HCT116 (cell line): ENCODE measurements around the gene CCDC40. TPM values are rescaled to one million over a fixed set of nuclear protein-coding genes. Genes with fewer than 3 reads are reported as not detected.

Experiments
- ATAC-seq: fragments of 200-7000 bp; cut with Tn5 transposase; 2 replicates; pipeline ENCODE4 v1.9.1; 2020; ENCODE audit warnings: mild to moderate bottlenecking, moderate library complexity
- BruUV-seq: library from RNA; stranded (reverse); fragments of 400-500 nt; replicated peaks from 2 replicates; lab custom pipeline; 2021; lab: Mats Ljungman, UMichigan
- CTCF ChIA-PET: fragments of 300-600 bp; sonication (Branson Sonifier 250); formaldehyde crosslinking; loops from one replicate; lab custom pipeline; 2021; ENCODE audit warnings: antibody characterized with exemption; lab: Charles Lee
- POLR2A ChIA-PET: fragments of 300-600, 350-600 bp; sonication (Branson Sonifier 250); formaldehyde crosslinking; loops from one replicate; lab custom pipeline; 2021; ENCODE audit warnings: antibody characterized with exemption; lab: Charles Lee
- RAD21 ChIA-PET, 2 experiments: fragments of 300-600 bp; sonication (Branson Sonifier 250); formaldehyde crosslinking; loops; one replicate each; lab custom pipeline; 2023; ENCODE audit warnings: low total read pairs in 2 of 2; ENCODE audit not compliant: uncharacterized antibody in 2 of 2, unreplicated experiment in 2 of 2, low non-redundant PET in 1 of 2; lab: Charles Lee
- DNase-seq: peaks from one replicate; pipeline ENCODE4 v3.0.0-alpha.2; 2010; ENCODE audit warnings: low read depth, low spot score
- H2AFZ ChIP-seq: fragments of 200-600 bp; shearing (Covaris generic), sonication (generic); 2 replicates; pipeline ENCODE4 v1.6.1; 2017; ENCODE audit warnings: low read depth, mixed run types, mixed read lengths, antibody characterized with exemption, low read length; ENCODE audit not compliant: poor library complexity, severe bottlenecking
- H3K27ac ChIP-seq: 2 replicates; pipeline ENCODE4 v1.5.1; 2012; ENCODE audit warnings: low read depth, low read length
- H3K27me3 ChIP-seq: fragments of 200-600 bp; sonication (generic); 2 replicates; pipeline ENCODE4 v1.6.1; 2016; ENCODE audit warnings: mixed run types, low read length, mixed read lengths; ENCODE audit not compliant: insufficient read depth
- H3K36me3 ChIP-seq, 2 experiments: fragments of 200-500 bp in 1 of 2; fragments of 200-600 bp in 1 of 2; sonication (Bioruptor generic) in 1 of 2; sonication (generic) in 1 of 2; 2 replicates each; pipeline versions ENCODE4 v1.5.1 to v1.6.1; 2014 to 2016; ENCODE audit warnings: low read length in 2 of 2, inconsistent platforms in 1 of 2, mixed read lengths in 1 of 2, mixed run types in 1 of 2; ENCODE audit not compliant: insufficient read depth in 2 of 2, control insufficient read depth in 1 of 2
- H3K4me1 ChIP-seq, 2 experiments: fragments of 200-600 bp in 1 of 2; sonication (generic) in 1 of 2; 2 replicates each; pipeline versions ENCODE4 v1.5.1 to v1.6.1; 2012 to 2017; ENCODE audit warnings: low read length in 2 of 2, inconsistent platforms in 1 of 2, mild to moderate bottlenecking in 1 of 2, mixed read lengths in 1 of 2, mixed run types in 1 of 2, moderate library complexity in 1 of 2; ENCODE audit not compliant: insufficient read depth in 2 of 2, control insufficient read depth in 1 of 2
- H3K4me2 ChIP-seq: fragments of 200-600 bp; sonication (generic); 2 replicates; pipeline ENCODE4 v1.6.1; 2017; ENCODE audit warnings: mixed run types, low read length, mixed read lengths
- H3K4me3 ChIP-seq, 2 experiments: fragments of 200-600 bp in 1 of 2; sonication (generic) in 1 of 2; replicated peaks in 1 of 2; 2 replicates each; pipeline ENCODE4 v1.5.1; 2011 to 2016; ENCODE audit warnings: low read length in 2 of 2, control low read depth in 1 of 2, low read depth in 1 of 2, mild to moderate bottlenecking in 1 of 2, mixed read lengths in 1 of 2, mixed run types in 1 of 2
- H3K79me2 ChIP-seq: fragments of 200-600 bp; sonication (generic); 2 replicates; pipeline ENCODE4 v1.6.1; 2017; ENCODE audit warnings: mild to moderate bottlenecking, mixed run types, low read length, moderate library complexity, mixed read lengths; ENCODE audit not compliant: insufficient read depth
- H3K9ac ChIP-seq: fragments of 200-600 bp; sonication (generic); 2 replicates; pipeline ENCODE4 v1.6.1; 2016; ENCODE audit warnings: low read length, mixed read lengths
- H3K9me2 ChIP-seq: fragments of 200-600 bp; sonication (generic), shearing (Covaris generic); 2 replicates; pipeline ENCODE4 v1.6.1; 2017; ENCODE audit warnings: mixed run types, mild to moderate bottlenecking, moderate library complexity; ENCODE audit not compliant: insufficient read depth
- H3K9me3 ChIP-seq, 2 experiments: fragments of 200-500 bp in 1 of 2; fragments of 200-600 bp in 1 of 2; sonication (Bioruptor generic) in 1 of 2; sonication (generic) in 1 of 2; 2 replicates each; pipeline ENCODE4 v1.6.1; 2014 to 2017; ENCODE audit warnings: low read length in 2 of 2, mixed read lengths in 2 of 2, inconsistent platforms in 1 of 2, low read depth in 1 of 2, mild to moderate bottlenecking in 1 of 2, mixed run types in 1 of 2, moderate library complexity in 1 of 2; ENCODE audit not compliant: control insufficient read depth in 1 of 2, insufficient read depth in 1 of 2
- H4K20me1 ChIP-seq: fragments of 200-600 bp; sonication (generic), shearing (Covaris generic); 2 replicates; pipeline ENCODE4 v1.6.1; 2017; ENCODE audit warnings: mixed run types, mild to moderate bottlenecking, moderate library complexity; ENCODE audit not compliant: insufficient read depth
- CBX3 ChIP-seq: IDR thresholded peaks from 2 replicates; pipeline ENCODE4 v1.6.1; 2012; ENCODE audit warnings: low read depth
- CEBPB ChIP-seq: IDR thresholded peaks from 2 replicates; pipeline ENCODE4 v1.6.1; 2012; ENCODE audit warnings: low read depth
- EGR1 ChIP-seq: IDR thresholded peaks from 2 replicates; pipeline ENCODE4 v1.6.1; 2012; ENCODE audit warnings: low read depth
- EZH2 ChIP-seq: fragments of 200-600 bp; sonication (generic); IDR thresholded peaks from 2 replicates; pipeline ENCODE4 v1.6.1; 2017; ENCODE audit warnings: antibody characterized with exemption, mixed run types
- EZH2phosphoT487 ChIP-seq: fragments of 200-600 bp; IDR thresholded peaks from 2 replicates; pipeline ENCODE4 v1.6.1; 2018; ENCODE audit warnings: antibody characterized with exemption, borderline replicate concordance
- FOSL1 ChIP-seq: IDR thresholded peaks from 2 replicates; pipeline ENCODE4 v1.6.1; 2012; ENCODE audit warnings: low read depth
- JUND ChIP-seq: IDR thresholded peaks from 2 replicates; pipeline ENCODE4 v1.6.1; 2012
- POLR2AphosphoS5 ChIP-seq: IDR thresholded peaks from 2 replicates; pipeline ENCODE4 v1.6.1; 2011; ENCODE audit warnings: mild to moderate bottlenecking, low read depth, low read length, moderate library complexity
- RAD21 ChIP-seq: IDR thresholded peaks from 2 replicates; pipeline ENCODE4 v1.6.1; 2012; ENCODE audit warnings: low read depth, mild to moderate bottlenecking
- SIN3A ChIP-seq: IDR thresholded peaks from 2 replicates; pipeline ENCODE4 v1.6.1; 2012; ENCODE audit warnings: low read depth
- SP1 ChIP-seq: IDR thresholded peaks from 2 replicates; pipeline ENCODE4 v1.6.1; 2012; ENCODE audit warnings: low read depth
- SRF ChIP-seq: IDR thresholded peaks from 2 replicates; pipeline ENCODE4 v1.6.1; 2012; ENCODE audit warnings: low read depth
- YY1 ChIP-seq: IDR thresholded peaks from 2 replicates; pipeline ENCODE4 v1.6.1; 2011; ENCODE audit warnings: low read length, low read depth, moderate library complexity, mild to moderate bottlenecking; ENCODE audit not compliant: insufficient replicate concordance; ENCODE audit errors: extremely low read depth
- intact Hi-C: fragments of 100-400 bp; cut with micrococcal nuclease; formaldehyde crosslinking; loops from 2 replicates; pipeline ENCODE4 v1.10.0; 2022
- total RNA-seq: library from RNA; stranded (reverse); gene quantifications from one replicate; pipeline ENCODE4 v1.2.1, GENCODE V29; 2021; ENCODE audit not compliant: unreplicated experiment
- TF ChIP-seq, protein P1 (sequence below): IDR thresholded peaks from 2 replicates; pipeline ENCODE4 v1.6.1; 2012
- TF ChIP-seq, protein P2 (sequence below): IDR thresholded peaks from 2 replicates; pipeline ENCODE4 v1.6.1; 2012
- TF ChIP-seq, protein P3 (sequence below), 3 experiments: fragments of 200-600 bp in 1 of 3; sonication (generic) in 1 of 3; IDR thresholded peaks in 2 of 3; conservative IDR thresholded peaks in 1 of 3; 2 replicates each; pipeline ENCODE4 v1.5.1; 2012 to 2017; ENCODE audit warnings: low read depth in 2 of 3, low read length in 2 of 3, antibody characterized with exemption in 1 of 3, borderline replicate concordance in 1 of 3, control low read depth in 1 of 3, mild to moderate bottlenecking in 1 of 3, mixed read lengths in 1 of 3, mixed run types in 1 of 3, moderate library complexity in 1 of 3; ENCODE audit not compliant: insufficient read depth in 1 of 3
- TF ChIP-seq, protein P4 (sequence below): IDR thresholded peaks from 2 replicates; pipeline ENCODE4 v1.6.1; 2011; ENCODE audit warnings: mild to moderate bottlenecking, low read length, moderate library complexity; ENCODE audit not compliant: insufficient replicate concordance; ENCODE audit errors: extremely low read depth
- TF ChIP-seq, protein P5 (sequence below): IDR thresholded peaks from 2 replicates; pipeline ENCODE4 v1.6.1; 2012; ENCODE audit warnings: low read depth

CCDC40 gene
- total RNA-seq, 1 experiment from 2014 or later, result 10.3 TPM

DNA sequence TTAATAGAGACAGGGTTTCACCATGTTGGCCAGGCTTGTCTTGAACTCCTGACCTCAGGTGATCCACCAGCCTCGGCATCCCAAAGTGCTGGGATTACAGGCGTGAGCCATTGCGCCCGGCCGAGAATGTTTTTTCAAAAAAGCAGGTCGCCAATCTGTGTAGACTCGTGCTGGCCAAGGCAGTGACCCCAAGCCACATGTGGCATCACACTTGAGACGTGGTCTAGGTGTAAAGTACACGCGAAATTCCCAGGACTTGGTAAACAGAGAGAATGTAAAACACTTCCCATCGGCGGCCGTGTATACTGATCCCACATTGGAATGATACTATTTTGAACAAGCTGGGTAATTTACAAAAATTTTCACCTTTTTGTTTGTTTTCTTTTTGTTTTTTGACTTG lies 41.8 kb upstream of the CCDC40 start:
- no peak for TF ChIP-seq SIN3A
- TF ChIP-seq JUND, result no peak
- no peak for TF ChIP-seq EGR1
- TF ChIP-seq FOSL1, result no peak
- TF ChIP-seq, protein P1, sequence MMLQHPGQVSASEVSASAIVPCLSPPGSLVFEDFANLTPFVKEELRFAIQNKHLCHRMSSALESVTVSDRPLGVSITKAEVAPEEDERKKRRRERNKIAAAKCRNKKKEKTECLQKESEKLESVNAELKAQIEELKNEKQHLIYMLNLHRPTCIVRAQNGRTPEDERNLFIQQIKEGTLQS, result no peak
- no peak for TF ChIP-seq SP1
- no peak for TF ChIP-seq EZH2phosphoT487
- TF ChIP-seq, protein P2, sequence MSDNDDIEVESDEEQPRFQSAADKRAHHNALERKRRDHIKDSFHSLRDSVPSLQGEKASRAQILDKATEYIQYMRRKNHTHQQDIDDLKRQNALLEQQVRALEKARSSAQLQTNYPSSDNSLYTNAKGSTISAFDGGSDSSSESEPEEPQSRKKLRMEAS, result no peak
- TF ChIP-seq, protein P3, sequence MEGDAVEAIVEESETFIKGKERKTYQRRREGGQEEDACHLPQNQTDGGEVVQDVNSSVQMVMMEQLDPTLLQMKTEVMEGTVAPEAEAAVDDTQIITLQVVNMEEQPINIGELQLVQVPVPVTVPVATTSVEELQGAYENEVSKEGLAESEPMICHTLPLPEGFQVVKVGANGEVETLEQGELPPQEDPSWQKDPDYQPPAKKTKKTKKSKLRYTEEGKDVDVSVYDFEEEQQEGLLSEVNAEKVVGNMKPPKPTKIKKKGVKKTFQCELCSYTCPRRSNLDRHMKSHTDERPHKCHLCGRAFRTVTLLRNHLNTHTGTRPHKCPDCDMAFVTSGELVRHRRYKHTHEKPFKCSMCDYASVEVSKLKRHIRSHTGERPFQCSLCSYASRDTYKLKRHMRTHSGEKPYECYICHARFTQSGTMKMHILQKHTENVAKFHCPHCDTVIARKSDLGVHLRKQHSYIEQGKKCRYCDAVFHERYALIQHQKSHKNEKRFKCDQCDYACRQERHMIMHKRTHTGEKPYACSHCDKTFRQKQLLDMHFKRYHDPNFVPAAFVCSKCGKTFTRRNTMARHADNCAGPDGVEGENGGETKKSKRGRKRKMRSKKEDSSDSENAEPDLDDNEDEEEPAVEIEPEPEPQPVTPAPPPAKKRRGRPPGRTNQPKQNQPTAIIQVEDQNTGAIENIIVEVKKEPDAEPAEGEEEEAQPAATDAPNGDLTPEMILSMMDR (IDR thresholded peaks at IDR 0.05 in 2 of 3, conservative IDR thresholded peaks at IDR 0.05 in 1 of 3; ENCODE audit: borderline replicate concordance in 1 of 3, insufficient read depth in 1 of 3, low read depth in 2 of 3, low read length in 2 of 3), result no peak
- TF ChIP-seq CEBPB, result no peak
- TF ChIP-seq POLR2AphosphoS5, result no peak
- TF ChIP-seq CBX3, result no peak
- no peak for TF ChIP-seq SRF
- TF ChIP-seq, protein P4, sequence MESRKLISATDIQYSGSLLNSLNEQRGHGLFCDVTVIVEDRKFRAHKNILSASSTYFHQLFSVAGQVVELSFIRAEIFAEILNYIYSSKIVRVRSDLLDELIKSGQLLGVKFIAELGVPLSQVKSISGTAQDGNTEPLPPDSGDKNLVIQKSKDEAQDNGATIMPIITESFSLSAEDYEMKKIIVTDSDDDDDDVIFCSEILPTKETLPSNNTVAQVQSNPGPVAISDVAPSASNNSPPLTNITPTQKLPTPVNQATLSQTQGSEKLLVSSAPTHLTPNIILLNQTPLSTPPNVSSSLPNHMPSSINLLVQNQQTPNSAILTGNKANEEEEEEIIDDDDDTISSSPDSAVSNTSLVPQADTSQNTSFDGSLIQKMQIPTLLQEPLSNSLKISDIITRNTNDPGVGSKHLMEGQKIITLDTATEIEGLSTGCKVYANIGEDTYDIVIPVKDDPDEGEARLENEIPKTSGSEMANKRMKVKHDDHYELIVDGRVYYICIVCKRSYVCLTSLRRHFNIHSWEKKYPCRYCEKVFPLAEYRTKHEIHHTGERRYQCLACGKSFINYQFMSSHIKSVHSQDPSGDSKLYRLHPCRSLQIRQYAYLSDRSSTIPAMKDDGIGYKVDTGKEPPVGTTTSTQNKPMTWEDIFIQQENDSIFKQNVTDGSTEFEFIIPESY, result no peak
- TF ChIP-seq YY1, result no peak
- TF ChIP-seq, protein P5, sequence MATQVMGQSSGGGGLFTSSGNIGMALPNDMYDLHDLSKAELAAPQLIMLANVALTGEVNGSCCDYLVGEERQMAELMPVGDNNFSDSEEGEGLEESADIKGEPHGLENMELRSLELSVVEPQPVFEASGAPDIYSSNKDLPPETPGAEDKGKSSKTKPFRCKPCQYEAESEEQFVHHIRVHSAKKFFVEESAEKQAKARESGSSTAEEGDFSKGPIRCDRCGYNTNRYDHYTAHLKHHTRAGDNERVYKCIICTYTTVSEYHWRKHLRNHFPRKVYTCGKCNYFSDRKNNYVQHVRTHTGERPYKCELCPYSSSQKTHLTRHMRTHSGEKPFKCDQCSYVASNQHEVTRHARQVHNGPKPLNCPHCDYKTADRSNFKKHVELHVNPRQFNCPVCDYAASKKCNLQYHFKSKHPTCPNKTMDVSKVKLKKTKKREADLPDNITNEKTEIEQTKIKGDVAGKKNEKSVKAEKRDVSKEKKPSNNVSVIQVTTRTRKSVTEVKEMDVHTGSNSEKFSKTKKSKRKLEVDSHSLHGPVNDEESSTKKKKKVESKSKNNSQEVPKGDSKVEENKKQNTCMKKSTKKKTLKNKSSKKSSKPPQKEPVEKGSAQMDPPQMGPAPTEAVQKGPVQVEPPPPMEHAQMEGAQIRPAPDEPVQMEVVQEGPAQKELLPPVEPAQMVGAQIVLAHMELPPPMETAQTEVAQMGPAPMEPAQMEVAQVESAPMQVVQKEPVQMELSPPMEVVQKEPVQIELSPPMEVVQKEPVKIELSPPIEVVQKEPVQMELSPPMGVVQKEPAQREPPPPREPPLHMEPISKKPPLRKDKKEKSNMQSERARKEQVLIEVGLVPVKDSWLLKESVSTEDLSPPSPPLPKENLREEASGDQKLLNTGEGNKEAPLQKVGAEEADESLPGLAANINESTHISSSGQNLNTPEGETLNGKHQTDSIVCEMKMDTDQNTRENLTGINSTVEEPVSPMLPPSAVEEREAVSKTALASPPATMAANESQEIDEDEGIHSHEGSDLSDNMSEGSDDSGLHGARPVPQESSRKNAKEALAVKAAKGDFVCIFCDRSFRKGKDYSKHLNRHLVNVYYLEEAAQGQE, result no peak
- no peak for TF ChIP-seq RAD21
- TF ChIP-seq EZH2, result no peak
- no peaks in the 10 kb centered on the region for H3K27me3 ChIP-seq
- H3K4me3 ChIP-seq, result no peak overlapping the region
- H3K4me2 ChIP-seq, result no peak overlapping the region
- no peak overlapping the region for H3K27ac ChIP-seq
- no peak overlapping the region for H3K9ac ChIP-seq
- no peaks in the 10 kb centered on the region for H4K20me1 ChIP-seq
- intact Hi-C loops, result no loop called here
- H3K36me3 ChIP-seq, result no peaks in the 10 kb centered on the region
- H3K9me3 ChIP-seq, result no peaks in the 10 kb centered on the region
- H3K79me2 ChIP-seq, result no peaks in the 10 kb centered on the region
- no TSS peak for BruUV-seq
- no peak overlapping the region for H2AFZ ChIP-seq
- peaks cover 21 to 24% of the 10 kb centered on the region in 2 experiments for H3K4me1 ChIP-seq
- CTCF ChIA-PET, result interaction anchor here (1.3 to 4.6 kb wide), 5 partner anchors 12 to 248 kb away, joined by 3 to 37 read pairs (median 8); no protein-coding TSS in a partner anchor
- POLR2A ChIA-PET, result interaction anchor here (1.2 kb wide), 1 partner anchor 154 kb away, joined by 3 read pairs; no protein-coding TSS in a partner anchor
- DNase-seq (no peak), ATAC-seq (no peak)
- no peaks in the 10 kb centered on the region for H3K9me2 ChIP-seq
- RAD21 ChIA-PET, result no interaction called here
